ENCODE results near the gene KCNMB2.

Gene KCNMB2

GRCh38 chr3:178517665-178518334 is 18.4 kb upstream of the KCNMB2 start:
- ChIA-PET CTCF (no interaction called here), POLR2A (ENCODE audit: low non-redundant PET) (no interaction called here)
- no peak for TF ChIP-seq CTCF (conservative IDR thresholded peaks at IDR 0.05; ENCODE audit: low read depth)
- no peak for DNase-seq (ENCODE audit: low spot score)
- H3K27ac ChIP-seq = no peak overlapping the region

DNA sequence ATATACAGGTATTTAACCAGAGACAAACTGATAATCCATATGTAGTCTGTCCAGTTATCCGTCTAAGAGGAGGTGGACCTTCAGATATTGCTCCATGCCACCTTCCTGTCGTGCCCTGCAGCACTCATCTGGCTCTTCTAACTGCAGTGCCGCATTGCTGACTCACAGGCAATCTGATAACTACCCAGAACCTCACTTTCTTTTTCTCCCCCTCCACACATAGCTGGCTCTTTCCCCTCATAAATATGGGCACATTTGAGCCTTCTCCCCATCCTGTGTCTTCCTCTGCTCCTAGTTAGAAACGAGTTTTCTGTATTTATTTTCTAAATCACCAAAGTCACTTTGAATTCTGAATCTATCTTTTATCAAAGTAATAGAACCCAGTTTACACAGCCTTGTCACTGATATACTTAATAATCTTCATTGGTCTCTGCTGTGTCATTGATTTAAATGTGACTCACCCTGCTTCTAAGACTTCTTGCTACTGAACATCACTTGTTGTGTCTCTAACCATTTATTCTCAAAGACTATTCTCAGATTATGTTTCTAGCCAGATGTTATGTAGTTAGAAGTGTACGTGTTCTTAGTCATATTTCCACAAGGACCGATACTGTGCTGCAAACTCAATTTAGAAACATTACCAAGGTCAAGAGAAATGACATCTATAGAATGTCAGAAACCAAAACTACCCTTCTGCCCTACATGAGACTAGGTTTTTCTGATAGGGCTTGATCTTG is 17.4 kb upstream of the KCNMB2 start:
- H3K27ac ChIP-seq = no peak overlapping the region
- ChIA-PET POLR2A (ENCODE audit: low non-redundant PET) (no interaction called here), CTCF (no interaction called here)
- TF ChIP-seq CTCF (conservative IDR thresholded peaks at IDR 0.05; ENCODE audit: low read depth) = no peak
- DNase-seq (ENCODE audit: low spot score) = no peak

GRCh38 chr3:178519701-178520100 is 16.5 kb upstream of the KCNMB2 start:
- no peak overlapping the region for H3K27ac ChIP-seq
- TF ChIP-seq CTCF (conservative IDR thresholded peaks at IDR 0.05; ENCODE audit: low read depth) = no peak
- no peak for DNase-seq (ENCODE audit: low spot score)
- ChIA-PET CTCF (interaction anchor here (0.7 kb wide), 1 partner anchor 1469 kb away, joined by 3 read pairs; no protein-coding TSS in a partner anchor), POLR2A (ENCODE audit: low non-redundant PET) (no interaction called here)

- DNase-seq (ENCODE audit: low spot score) = no peak
- H3K27ac ChIP-seq = no peak overlapping the region
- no peak for TF ChIP-seq CTCF (conservative IDR thresholded peaks at IDR 0.05; ENCODE audit: low read depth)
- ChIA-PET CTCF (interaction anchor here (0.7 kb wide), 1 partner anchor 1469 kb away, joined by 3 read pairs; no protein-coding TSS in a partner anchor), POLR2A (ENCODE audit: low non-redundant PET) (no interaction called here)
Observed at GRCh38 chr3:178520451-178520850, 15.8 kb upstream of the KCNMB2 start.

DNA sequence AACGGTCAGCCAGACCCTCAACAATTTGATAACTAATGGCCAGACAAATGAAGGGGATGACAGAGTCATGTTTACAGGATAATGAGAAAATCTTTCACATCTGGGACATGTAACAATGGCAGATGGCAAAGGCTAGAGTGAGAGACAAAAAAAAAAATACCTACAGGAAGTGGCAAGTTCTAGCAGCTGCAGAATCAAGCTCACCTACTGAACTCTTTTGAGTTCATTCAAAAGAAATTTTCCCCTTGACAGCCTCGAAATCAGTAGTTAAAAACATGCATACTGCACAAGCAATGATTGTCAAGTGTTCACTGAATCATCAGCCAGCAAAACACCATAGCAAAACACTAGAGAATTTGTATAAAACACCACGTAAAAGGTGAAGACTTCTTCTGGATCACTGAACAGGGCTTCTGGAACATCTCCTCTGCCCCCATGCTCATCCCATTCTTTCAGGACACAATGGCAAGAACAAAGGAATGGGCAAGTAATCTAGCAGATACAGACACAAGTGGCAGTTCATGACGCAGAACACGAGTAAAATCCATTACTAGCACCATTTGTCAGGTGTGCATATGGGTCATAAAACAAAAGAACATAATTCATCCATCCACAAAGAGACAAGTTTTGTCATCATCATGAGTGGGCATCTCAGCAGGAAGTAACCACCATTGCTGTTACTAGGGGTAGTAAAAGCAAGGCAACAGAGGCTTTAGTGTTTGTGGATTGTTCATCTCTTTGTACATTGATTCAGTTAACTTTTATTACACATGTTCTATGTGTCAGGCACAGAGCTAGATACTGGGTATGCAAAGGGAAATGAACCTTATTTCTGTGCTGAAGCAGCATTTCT is 13.8 kb upstream of the KCNMB2 start:
- ChIA-PET POLR2A (ENCODE audit: low non-redundant PET) (no interaction called here), CTCF (no interaction called here)
- TF ChIP-seq CTCF (conservative IDR thresholded peaks at IDR 0.05; ENCODE audit: low read depth) = no peak

DNA sequence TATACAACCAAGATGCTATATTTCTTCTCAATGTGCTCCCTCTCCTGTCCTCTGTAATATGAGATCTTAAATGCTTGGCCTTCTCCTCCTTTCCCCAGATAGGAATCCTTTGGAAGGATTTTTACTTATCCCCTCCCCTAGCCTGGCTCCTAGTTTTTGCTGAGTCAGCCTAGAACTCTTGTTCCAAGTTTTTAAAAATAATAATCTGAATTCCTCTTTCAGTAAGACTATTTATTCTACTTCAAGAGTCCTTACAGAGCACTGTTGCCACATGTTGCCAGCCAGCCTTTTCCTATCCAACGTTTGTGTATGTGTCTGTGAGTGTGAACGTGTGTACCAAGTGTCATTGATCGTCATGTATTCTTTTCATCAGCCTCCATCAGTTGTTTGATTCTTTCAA is 11.0 kb upstream of the KCNMB2 start:
- POLR2A ChIA-PET (ENCODE audit: low non-redundant PET) = no interaction called here
- CTCF ChIA-PET = interaction anchor here (0.6 kb wide), 1 partner anchor 10 kb away, joined by 6 read pairs; no protein-coding TSS in a partner anchor
- TF ChIP-seq CTCF (conservative IDR thresholded peaks at IDR 0.05; ENCODE audit: low read depth) = no peak
- no peak for DNase-seq (ENCODE audit: low spot score)
- H3K27ac ChIP-seq = no peak overlapping the region

More for the DNA sequence above, 13.8 kb upstream of the KCNMB2 start:
- H3K27ac ChIP-seq = no peak overlapping the region
- DNase-seq (ENCODE audit: low spot score) = no peak
